ENCODE results near the gene UBE4B.
A peak's percentile ranks its signal among the peaks of the same experiment; 100 is the strongest.

Gene UBE4B

DNA sequence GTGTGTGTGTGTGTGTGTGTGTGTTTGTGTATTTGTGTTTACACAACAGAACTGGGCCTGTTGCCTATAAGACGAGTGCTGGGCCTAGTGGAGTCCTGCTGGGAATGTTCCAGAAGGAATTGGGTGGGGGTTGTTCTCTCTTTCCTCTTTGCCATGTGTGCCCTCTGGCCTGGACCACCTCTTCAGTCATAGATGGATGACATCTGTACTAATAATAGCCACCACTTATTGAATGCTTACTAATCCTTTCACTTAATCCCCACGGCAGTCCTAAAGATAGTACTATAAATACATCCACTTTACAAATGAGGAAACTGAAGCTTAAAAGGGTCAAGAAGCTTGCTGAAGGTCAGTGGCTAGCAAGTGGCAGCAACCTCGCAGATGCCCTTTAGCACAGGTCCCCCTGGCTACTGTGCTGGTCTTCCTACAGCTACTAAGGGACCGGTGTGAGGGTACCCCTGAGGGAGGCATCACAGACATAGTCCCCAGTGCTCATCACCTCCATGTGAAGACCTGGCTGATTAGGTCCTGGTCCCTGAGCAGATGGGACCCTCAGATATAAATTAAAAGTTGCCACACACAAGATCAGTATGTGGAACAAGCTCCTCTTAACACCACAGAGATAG, 122.4 kb downstream of the UBE4B start:
- FAIRE-seq: no peak
- no peak for TF ChIP-seq POU2F2 (IDR thresholded peaks at IDR 0.05; ENCODE audit: low read depth, low read length)
- no peak for TF ChIP-seq TAF1 (IDR thresholded peaks at IDR 0.05; ENCODE audit: low read depth, low read length)
- no peak for TF ChIP-seq SPI1 (IDR thresholded peaks at IDR 0.05; ENCODE audit: low read depth, low read length)
- no peak for TF ChIP-seq POLR2A (IDR thresholded peaks at IDR 0.05; ENCODE audit: low read depth, low read length)
- TF ChIP-seq PAX5 (IDR thresholded peaks at IDR 0.05; ENCODE audit: insufficient read depth, low read length, severe bottlenecking): no peak
- TF ChIP-seq POLR2AphosphoS5 (IDR thresholded peaks at IDR 0.05; ENCODE audit: low read depth, low read length): no peak
- DNase-seq (ENCODE audit: insufficient read length, low spot score): no peak

DNA sequence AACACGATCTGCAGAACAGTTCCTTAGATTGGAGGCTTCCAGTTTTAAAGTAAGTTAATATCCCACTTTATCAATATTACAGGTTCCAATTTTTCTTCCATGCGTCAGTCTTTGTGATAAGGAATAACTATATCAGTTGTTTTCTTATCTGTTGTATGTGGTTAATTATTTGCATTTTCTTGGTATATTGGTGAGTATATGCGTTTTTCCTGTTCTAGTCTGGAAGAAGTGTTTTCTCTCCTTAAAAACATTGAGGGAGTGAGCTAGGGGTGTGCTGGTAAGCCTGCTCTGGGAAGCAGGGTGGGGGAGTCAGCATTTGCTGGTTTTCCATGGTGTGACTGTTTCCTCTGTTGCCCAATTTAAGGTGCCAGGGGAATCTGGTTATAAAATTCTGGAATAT, 127.4 kb downstream of the UBE4B start:
- FAIRE-seq (no peak), DNase-seq (ENCODE audit: insufficient read length, low spot score) (no peak)
- TF ChIP-seq POLR2AphosphoS5 (IDR thresholded peaks at IDR 0.05; ENCODE audit: low read depth, low read length) (no peak), POU2F2 (IDR thresholded peaks at IDR 0.05; ENCODE audit: low read depth, low read length) (no peak), TAF1 (IDR thresholded peaks at IDR 0.05; ENCODE audit: low read depth, low read length) (no peak), POLR2A (IDR thresholded peaks at IDR 0.05; ENCODE audit: low read depth, low read length) (no peak), PAX5 (IDR thresholded peaks at IDR 0.05; ENCODE audit: insufficient read depth, low read length, severe bottlenecking) (no peak), SPI1 (IDR thresholded peaks at IDR 0.05; ENCODE audit: low read depth, low read length) (no peak)

DNA sequence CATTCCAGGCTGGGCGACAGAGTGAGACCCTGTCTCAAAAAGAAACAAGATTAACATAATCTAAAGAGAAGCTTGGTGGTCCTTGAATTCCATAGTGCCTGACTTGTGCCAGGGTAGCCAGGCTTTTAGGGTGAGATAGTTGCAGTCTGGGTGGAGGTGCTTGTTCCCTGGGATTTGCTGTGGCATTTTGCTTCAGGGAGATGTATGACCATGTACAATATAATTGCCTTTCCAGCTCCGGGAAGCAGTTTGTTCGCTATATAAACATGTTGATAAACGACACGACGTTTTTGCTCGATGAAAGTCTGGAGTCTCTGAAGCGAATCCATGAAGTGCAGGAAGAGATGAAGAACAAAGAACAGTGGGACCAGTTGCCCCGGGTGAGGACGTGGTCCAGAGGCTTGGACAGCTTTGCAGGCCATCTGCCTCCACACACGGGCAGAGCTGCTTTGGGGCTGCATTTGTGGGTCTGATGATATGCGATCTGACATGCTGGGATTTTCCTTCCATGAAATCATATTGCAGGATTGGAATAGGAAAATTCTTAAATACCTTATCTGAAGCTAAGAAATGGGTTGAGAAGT, 128.2 kb downstream of the UBE4B start:
- no peak for DNase-seq (ENCODE audit: insufficient read length, low spot score)
- FAIRE-seq: no peak
- no peak for TF ChIP-seq PAX5 (IDR thresholded peaks at IDR 0.05; ENCODE audit: insufficient read depth, low read length, severe bottlenecking)
- TF ChIP-seq POLR2A (IDR thresholded peaks at IDR 0.05; ENCODE audit: low read depth, low read length): no peak
- TF ChIP-seq POU2F2 (IDR thresholded peaks at IDR 0.05; ENCODE audit: low read depth, low read length): no peak
- TF ChIP-seq TAF1 (IDR thresholded peaks at IDR 0.05; ENCODE audit: low read depth, low read length): no peak
- no peak for TF ChIP-seq POLR2AphosphoS5 (IDR thresholded peaks at IDR 0.05; ENCODE audit: low read depth, low read length)
- no peak for TF ChIP-seq SPI1 (IDR thresholded peaks at IDR 0.05; ENCODE audit: low read depth, low read length)

DNA sequence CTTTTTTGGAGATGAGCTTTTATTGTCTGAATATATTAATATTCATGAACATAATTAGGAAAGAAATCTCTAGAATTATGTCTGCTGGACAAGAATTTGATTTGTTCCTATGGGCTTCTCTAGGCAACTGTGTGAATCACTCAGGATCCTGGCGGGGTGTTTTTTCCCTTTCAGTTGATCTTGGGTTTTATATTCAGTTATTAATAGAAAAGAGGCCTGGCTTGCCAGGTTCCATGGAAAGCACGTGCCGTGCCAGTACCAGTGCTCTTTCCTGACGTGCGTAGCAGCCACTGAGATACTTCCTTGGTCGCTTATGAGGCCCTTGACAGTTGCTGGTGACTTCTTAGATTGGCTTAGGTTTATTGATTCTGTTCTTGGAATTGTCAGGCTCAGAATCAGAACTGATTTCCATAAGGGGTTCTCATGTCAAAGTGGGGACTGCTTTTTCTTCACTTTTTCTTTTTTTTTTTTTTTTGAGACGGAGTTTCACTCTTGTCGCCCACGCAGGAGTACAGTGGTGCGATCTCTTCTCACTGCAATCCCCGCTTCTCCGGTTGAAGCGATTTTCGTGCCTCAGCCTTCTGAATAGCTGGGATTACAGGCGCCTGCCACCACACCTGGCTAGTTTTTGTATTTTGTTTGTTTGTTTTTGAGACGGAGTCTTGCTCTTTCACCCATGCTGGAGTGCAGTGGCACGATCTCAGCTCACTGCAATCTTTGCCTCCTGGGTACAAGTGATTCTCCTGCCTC, 129.0 kb downstream of the UBE4B start:
- FAIRE-seq (no peak), DNase-seq (ENCODE audit: insufficient read length, low spot score) (no peak)
- TF ChIP-seq TAF1 (IDR thresholded peaks at IDR 0.05; ENCODE audit: low read depth, low read length): no peak
- TF ChIP-seq POLR2A (IDR thresholded peaks at IDR 0.05; ENCODE audit: low read depth, low read length): no peak
- TF ChIP-seq PAX5 (IDR thresholded peaks at IDR 0.05; ENCODE audit: insufficient read depth, low read length, severe bottlenecking): no peak
- TF ChIP-seq POU2F2 (IDR thresholded peaks at IDR 0.05; ENCODE audit: low read depth, low read length): no peak
- no peak for TF ChIP-seq POLR2AphosphoS5 (IDR thresholded peaks at IDR 0.05; ENCODE audit: low read depth, low read length)
- no peak for TF ChIP-seq SPI1 (IDR thresholded peaks at IDR 0.05; ENCODE audit: low read depth, low read length)

DNA sequence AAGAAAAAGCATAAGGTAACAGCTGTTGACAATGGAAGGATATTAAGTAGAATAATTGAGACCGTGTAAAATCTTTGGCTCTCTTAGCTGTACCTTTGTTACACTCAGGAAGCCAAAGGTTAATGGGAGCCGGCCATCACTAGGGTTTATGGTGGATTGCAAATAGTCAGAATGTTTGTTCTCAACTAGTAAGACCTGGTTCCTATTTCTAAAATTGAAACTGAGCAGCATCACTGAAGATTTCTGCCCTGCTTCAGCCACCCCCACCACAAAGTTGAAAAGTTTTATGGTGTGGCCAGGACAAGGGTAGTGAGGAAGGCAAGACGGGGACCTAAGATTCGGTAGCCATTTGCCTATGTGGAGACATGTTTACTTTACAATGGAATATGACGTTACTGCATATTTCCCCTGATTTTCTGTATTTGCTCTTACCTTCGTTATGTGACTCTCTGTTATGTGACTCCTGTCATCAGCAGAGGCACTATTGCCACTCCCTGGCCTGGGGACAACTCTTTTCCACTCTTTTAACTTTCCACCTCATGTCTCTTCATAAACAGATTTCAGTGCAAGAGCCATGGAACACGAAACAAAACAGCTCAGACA, 136.3 kb downstream of the UBE4B start:
- FAIRE-seq (no peak), DNase-seq (ENCODE audit: insufficient read length, low spot score) (no peak)
- TF ChIP-seq POLR2A (IDR thresholded peaks at IDR 0.05; ENCODE audit: low read depth, low read length) (no peak), PAX5 (IDR thresholded peaks at IDR 0.05; ENCODE audit: insufficient read depth, low read length, severe bottlenecking) (no peak), SPI1 (IDR thresholded peaks at IDR 0.05; ENCODE audit: low read depth, low read length) (no peak), POLR2AphosphoS5 (IDR thresholded peaks at IDR 0.05; ENCODE audit: low read depth, low read length) (no peak), POU2F2 (IDR thresholded peaks at IDR 0.05; ENCODE audit: low read depth, low read length) (no peak), TAF1 (IDR thresholded peaks at IDR 0.05; ENCODE audit: low read depth, low read length) (no peak)

DNA sequence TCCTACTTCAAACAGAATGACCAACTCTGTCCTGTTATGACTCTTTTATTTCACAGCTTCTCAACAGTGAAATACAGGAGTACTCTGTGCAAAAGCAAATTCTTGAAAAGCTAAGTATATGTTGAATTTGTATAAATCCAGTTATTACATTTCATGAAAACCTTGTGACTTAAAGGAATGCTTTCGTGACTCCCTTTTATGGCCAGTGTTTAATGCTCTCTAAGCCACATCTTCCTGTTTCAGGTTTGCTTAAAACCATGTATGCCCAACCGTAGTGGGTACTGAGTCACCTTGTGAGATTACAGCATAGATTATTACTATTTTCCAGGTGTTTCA, 137.4 kb downstream of the UBE4B start:
- TF ChIP-seq POU2F2 (IDR thresholded peaks at IDR 0.05; ENCODE audit: low read depth, low read length) (no peak), POLR2A (IDR thresholded peaks at IDR 0.05; ENCODE audit: low read depth, low read length) (no peak)
- peak; percentile 86 for FAIRE-seq
- DNase-seq (ENCODE audit: insufficient read length, low spot score): peak; percentile 25

DNA sequence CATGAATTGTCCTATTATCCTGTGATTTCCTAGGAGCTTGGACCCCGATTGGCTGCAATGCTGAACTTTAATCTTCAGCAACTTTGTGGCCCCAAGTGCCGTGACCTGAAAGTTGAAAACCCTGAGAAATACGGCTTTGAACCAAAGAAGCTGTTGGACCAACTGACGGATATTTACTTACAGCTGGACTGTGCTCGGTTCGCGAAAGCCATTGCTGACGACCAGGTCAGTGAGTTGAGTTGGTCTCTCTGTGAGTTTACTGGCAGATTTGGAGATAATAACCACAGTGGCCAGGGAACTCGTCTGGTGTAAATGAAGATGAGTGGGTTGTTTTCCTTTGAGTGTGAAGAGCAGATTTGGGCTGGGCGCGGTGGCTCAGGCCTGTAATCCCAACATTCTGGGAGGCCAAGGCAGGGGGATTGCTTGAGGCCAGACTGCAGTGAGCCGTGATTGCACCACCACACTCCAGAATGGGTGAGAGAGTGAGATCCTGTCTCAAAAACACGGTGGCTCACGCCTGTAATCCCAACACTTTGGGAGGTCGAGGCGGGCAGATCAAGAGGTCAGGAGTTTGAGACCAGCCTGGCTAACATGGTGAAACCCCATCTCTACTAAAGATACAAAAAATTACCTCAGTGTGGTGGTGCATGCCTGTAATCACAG, 138.5 kb downstream of the UBE4B start:
- no peak for TF ChIP-seq POLR2A (IDR thresholded peaks at IDR 0.05; ENCODE audit: low read depth, low read length)
- no peak for TF ChIP-seq POU2F2 (IDR thresholded peaks at IDR 0.05; ENCODE audit: low read depth, low read length)
- no peak for TF ChIP-seq TAF1 (IDR thresholded peaks at IDR 0.05; ENCODE audit: low read depth, low read length)
- TF ChIP-seq PAX5 (IDR thresholded peaks at IDR 0.05; ENCODE audit: insufficient read depth, low read length, severe bottlenecking): no peak
- TF ChIP-seq POLR2AphosphoS5 (IDR thresholded peaks at IDR 0.05; ENCODE audit: low read depth, low read length): no peak
- TF ChIP-seq SPI1 (IDR thresholded peaks at IDR 0.05; ENCODE audit: low read depth, low read length): no peak
- no peak for DNase-seq (ENCODE audit: insufficient read length, low spot score)
- FAIRE-seq: peak; percentile 80

DNA sequence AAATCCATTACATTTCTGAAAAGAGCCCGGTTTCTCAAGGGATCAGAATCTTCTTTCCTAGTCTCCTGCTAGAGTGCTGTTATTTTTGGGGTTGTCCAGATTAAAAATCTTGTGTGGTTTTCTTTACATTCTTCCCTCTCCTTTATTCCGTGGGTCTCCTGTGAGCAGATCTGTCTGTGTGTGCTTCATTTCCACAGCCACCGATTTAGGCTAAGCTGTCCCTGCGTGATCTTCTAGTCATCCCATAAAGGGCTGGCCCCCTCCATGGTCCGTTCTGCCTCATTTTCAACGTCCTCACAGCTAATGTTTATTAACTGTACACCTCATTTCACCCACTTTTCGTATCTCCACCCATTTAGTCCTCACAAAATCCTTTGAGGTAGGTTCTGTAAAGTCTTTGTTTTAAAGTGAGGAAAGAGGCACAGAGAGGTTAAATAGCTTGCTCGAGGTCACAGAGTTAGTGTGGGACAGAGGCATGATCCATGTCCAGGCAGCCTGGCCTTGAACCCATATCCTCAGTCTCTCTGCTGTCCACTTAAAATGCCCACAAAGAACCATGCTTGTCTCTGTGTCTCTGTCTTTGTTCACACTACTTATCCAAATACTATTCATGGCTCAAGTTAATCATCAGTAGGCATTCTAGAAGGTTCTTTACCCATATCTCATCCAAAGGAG, 139.4 kb downstream of the UBE4B start:
- FAIRE-seq (no peak), DNase-seq (ENCODE audit: insufficient read length, low spot score) (no peak)
- TF ChIP-seq POLR2AphosphoS5 (IDR thresholded peaks at IDR 0.05; ENCODE audit: low read depth, low read length) (no peak), TAF1 (IDR thresholded peaks at IDR 0.05; ENCODE audit: low read depth, low read length) (no peak), POU2F2 (IDR thresholded peaks at IDR 0.05; ENCODE audit: low read depth, low read length) (no peak), SPI1 (IDR thresholded peaks at IDR 0.05; ENCODE audit: low read depth, low read length) (no peak)

DNA sequence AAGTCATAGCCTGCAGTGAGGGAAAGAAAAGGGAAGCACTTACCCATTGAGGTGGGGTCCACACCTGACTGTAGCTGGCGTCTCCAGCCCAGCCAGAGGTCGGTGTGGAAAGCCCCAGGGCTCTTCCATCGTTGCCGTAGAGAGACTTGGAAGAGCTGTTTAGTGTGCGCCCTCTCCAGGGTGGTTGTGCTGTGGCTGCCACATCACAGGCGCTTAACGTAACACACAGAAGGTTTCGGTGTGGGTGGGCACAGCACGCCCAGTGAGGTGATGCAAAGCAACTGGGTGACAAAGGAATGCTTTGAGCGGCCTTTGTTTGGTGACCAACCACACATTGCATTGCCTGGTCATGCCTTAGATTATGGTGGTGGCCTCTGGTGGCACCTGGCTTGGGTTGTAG, 140.8 kb downstream of the UBE4B start:
- DNase-seq (ENCODE audit: insufficient read length, low spot score) (no peak), FAIRE-seq (no peak)
- TF ChIP-seq PAX5 (IDR thresholded peaks at IDR 0.05; ENCODE audit: insufficient read depth, low read length, severe bottlenecking): no peak
- TF ChIP-seq SPI1 (IDR thresholded peaks at IDR 0.05; ENCODE audit: low read depth, low read length): no peak
- no peak for TF ChIP-seq POLR2A (IDR thresholded peaks at IDR 0.05; ENCODE audit: low read depth, low read length)
- no peak for TF ChIP-seq TAF1 (IDR thresholded peaks at IDR 0.05; ENCODE audit: low read depth, low read length)
- no peak for TF ChIP-seq POU2F2 (IDR thresholded peaks at IDR 0.05; ENCODE audit: low read depth, low read length)
- TF ChIP-seq POLR2AphosphoS5 (IDR thresholded peaks at IDR 0.05; ENCODE audit: low read depth, low read length): no peak
